Measurements from ENCODE around the gene RSRC1.
"Not testable (repeated sequence)": the region's sequence is repeated elsewhere in the genome, so short reads cannot be mapped to it uniquely, and the experiment has no call there.

The RSRC1 gene

DNA sequence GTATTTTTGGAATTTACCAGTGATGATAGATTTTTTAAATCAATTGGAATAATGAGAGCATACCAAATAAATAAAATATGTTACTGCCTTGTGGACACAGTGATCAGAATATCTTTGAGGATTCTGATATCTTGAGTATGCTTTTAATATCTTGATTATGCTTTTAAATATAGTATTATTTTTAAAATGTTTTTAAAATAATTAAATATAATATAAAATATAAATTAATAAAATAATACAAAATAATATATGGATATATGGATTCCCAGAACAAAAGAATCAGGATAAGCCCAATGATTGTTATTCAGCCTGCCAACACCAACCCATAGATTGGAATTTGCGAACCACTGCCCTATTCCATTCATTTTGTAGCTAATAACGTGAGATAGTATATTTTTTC is 369.2 kb downstream of the RSRC1 start:
- no peak for DNase-seq

DNA sequence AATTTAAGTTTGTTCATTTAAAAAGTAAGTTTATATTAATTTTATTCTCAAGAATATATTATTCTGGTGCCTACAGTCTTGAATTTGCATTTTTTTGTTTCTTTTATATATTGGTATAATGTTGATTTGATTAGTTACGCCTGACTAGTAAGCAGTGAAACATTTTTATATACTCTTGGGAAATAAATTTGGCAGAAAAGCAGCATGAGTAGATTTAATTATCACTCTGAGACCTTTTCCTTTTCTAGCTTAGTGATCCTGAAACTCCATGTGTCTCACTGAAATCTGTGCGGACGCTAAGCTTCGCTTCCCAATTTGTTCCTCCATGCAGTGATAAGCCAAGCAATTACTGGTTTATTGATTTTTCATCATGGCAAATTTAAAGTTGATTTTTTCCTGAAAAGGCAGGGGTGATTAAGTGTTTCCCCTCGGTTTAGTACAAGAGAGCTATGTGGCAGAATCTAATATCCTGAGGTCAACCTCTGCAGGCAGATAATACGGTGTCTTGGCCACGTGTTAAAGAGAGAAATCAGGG is 373.9 kb downstream of the RSRC1 start:
- DNase-seq, result no peak

DNA sequence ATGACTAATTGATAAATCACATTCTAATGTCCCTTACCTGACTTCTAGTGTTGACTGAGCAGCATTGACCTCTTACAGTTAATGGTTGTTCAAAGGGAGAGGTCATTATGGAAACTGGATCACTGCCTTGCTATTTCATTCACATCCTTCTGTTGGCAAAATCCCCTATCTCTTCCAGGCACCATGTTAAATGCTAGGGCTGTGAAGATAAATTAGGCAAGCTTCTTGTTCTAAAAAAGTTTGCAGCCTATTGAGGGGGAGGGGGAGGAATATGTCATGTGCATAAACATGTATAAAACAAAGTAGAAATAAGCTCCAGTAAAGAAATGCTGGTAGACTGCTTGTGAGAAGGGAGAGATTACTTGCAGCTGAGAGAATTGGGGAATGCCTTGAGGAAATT is 376.3 kb downstream of the RSRC1 start:
- DNase-seq, result no peak

DNA sequence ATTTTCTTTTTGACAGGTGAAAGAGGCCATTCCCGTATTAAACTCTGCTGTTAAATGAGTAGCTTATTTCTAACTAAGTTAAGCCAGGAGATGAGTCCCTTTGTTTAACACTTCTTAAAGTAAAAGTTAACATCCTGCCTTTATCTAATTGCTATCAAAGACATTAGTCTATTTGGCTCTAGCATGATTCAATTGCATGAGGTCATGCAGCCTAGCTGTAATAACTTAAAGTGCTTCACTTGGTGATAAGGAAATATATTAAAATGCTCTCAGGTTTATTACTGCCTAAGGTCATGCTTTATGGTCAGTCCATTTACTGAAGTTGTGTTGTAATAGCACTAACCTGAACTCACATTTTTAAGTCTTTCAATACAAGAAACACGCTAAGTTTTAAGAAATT is 378.8 kb downstream of the RSRC1 start:
- DNase-seq, result no peak

DNA sequence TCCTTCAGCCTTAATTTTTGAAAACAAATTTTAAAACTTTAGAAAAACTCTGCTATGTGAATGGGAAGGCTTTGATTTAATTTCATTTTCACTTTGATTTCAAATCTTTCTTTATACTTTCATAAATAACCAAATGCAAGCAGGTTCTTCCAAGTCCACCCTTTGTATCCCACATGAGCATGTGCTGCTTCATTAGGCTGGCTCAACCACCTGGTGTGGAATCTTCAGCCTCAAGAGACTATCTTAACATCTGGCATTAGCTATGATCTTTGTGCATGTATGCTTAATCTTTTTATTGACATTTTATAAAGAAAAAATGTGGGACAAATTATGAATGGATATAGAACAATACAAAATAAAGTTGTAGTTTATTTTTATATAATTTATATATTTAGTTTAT is 379.3 kb downstream of the RSRC1 start:
- no peak for DNase-seq

DNA sequence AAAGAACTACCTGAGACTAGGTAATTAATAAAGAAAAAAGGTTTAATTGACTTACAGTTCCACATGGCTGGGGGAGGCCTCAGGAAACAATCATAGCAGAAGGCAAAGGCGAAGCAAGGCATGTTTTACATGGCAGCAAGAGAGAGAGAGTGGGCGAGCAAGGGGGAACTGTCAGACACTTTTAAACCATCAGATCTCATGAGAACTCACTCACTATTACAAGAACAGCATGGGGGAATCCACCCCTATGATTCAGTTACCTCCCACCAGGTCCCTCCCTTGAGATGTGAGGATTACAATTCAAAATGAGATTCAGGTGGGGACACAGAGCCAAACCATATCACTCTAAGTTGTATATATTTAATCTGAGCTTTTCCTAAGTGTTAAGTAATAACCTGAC is 382.1 kb downstream of the RSRC1 start:
- DNase-seq, result no peak

DNA sequence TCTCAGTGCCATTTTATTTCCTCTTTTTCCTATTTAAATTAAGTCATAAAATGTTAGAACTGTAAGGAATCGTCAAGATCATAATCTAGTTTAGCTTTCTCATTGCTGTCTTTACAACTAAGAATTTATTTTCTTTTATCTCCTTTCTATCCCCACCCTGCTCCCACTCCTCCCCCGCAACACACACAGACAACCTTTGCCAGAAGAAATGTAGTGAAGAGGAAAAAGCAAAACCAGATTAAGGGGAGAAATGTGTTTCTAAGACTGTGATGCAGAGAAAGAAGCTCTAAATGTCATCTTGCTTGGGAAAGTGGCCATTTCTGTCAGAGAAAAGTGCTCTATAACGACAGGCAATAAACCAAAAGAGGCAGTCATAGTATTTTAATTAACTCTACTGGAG is 382.8 kb downstream of the RSRC1 start:
- no peak for DNase-seq

DNA sequence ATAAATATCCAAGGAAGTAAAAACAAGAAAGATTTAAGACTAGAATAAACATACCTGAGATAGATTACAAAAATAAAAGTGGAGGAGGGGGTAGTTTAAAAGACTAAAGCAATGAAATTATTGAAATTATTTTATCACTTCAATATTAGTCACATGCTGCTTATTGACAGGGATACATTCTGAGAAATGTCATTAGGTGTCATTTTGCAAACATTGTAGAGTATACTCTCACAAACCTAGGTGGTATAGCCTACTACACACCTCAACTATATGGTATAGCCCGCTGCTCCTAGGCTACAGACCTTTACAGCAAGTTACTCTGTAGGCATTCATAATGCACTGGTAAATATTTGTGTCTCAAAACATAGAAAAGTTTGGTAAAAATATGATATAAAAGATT is 384.0 kb downstream of the RSRC1 start:
- no peak for DNase-seq

DNA sequence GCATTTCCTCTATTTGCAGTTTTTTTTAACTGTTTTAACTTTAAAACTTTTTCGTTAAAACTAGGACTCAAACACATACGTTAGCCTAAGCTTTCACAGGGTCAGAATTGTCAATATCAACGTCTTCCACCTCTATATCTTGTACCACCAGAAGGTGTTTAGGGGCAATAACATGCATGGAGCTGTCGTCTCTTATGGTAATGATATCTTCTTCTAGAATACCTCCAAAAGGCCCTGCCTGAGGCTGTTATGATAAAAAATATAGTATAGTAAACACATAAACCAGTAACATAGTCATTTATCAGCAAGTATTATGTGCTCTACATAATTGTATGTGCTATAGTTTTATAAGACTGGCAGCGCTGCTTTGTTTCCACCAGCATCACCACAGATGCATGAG is 384.8 kb downstream of the RSRC1 start:
- DNase-seq, result no peak

DNA sequence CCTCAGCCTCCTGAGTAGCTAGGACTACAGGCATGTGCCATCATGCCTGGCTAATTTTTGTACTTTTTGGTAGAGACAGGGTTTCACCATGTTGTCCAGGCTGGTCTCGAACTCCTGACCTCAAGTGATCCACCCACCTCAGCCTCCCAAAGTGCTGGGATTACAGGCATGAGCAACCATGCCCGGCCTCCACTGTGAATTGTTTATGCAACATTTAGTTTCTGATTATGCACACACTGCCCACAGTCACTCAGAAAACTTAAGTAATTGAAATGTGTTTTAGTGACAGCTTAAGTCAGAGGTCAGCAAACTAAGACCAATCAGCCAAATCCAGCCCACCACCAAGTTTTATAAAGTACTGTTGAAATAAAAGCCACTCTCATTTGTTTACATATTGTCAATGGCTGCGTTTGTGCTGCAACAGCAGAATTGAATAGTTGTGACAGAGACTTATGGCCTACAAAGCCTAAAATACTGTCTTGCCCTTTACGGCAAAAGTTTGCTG is 385.6 kb downstream of the RSRC1 start:
- not testable (repeated sequence) for DNase-seq

DNA sequence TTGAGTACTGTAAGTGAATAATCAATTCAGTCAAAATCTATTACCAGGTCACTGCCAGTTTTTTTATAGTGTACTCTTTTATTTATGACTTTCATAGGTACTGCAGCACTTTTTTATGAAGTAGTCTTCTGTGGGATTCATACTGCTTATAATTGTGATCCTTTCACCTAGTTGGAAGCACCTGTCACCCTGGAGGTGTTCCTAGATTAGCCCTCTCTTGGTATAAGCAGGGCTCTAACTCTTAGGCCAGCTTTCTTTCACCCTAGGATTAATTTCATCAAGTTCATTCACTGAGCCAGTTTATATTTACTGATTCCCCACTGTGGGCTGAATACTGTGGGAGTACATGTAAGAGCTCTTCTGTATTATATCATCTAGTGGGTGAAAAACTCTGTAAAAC is 395.2 kb downstream of the RSRC1 start:
- DNase-seq, result no peak

DNA sequence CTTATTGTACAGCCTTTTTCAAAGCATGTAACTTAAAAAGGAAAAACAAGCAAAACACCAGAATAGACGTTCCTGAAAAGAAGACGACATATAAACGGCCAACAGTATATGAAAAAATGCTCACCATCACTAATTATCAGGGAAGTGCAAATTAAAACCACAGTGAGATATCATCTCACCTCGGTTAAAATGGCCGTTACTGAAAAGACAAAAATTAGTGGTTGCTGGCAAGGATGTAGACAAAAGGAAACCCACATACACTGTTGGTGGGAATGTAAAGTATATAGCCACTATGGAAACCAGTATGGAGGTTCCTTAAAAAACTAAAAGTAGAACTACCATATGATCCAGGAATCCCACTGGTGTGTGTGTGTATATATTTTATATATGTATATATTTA is 396.6 kb downstream of the RSRC1 start:
- no peak for DNase-seq

DNA sequence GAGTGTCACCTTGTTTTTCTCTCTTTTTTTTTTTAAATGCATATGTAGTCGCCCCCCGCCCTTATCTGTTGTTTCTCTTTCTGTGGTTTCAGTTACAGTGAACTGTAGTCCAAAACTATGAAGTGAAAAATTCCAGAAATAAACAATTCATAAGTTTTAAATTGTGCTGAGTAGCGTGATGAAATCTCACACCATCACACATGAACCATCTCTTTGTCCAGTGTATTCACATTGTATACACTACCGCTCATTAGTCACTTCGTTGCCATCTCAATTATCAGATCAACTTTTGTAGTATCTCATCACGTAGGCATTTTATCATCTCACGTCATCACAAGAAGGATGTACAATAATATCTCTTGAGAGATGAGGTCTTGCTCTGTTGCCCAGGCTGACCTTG is 398.6 kb downstream of the RSRC1 start:
- no peak for DNase-seq

DNA sequence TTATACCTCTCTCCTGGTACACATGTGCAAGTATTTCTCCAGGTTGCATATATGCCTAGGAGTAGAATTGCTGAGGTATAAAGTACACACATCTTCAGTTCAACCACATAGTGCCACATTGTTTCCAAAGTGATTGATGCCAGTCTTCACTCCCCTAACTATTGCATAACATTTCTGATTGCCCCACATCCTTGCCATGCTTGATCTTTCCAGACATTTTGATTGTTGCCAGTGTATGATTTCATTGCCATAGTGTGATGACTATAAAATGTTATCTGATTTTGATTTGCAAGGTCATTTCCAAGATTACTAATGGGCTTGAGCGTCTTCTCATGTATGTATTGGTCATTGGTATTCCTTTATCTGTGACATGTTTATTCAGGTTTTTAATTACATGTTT is 400.0 kb downstream of the RSRC1 start:
- DNase-seq, result no peak

DNA sequence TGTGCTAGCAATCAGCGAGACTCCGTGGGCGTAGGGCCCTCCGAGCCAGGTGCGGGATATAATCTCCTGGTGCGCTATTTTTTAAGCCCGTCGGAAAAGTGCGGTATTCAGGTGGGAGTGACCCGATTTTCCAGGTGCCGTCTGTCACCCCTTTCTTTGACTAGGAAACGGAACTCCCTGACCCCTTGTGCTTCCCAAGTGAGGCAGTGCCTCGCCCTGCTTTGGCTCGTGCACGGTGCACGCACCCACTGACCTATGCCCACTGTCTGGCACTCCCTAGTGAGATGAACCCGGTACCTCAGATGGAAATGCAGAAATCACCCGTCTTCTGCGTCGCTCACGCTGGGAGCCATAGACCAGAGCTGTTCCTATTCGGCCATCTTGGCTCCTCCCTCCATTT is 406.8 kb downstream of the RSRC1 start:
- not testable (repeated sequence) for DNase-seq

DNA sequence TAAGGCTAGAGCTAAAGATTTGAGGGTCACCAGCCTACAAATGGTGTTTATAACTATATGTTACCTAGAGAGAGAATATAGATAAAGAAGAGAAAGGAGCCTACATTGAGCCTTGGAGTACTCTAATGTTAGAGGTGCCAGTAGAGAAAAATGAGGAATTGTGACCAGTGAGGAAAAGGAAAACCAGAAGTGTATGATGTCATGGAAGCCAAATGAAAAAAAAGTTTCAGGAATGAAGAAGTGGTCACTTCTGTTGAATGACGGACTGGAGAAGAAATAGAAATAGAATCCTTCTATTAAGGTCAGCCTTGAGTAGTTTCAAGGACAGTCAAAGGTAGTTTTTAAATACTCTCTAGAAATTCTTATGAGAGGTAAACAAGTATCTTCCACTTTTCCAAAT is 409.9 kb downstream of the RSRC1 start:
- DNase-seq, result no peak

DNA sequence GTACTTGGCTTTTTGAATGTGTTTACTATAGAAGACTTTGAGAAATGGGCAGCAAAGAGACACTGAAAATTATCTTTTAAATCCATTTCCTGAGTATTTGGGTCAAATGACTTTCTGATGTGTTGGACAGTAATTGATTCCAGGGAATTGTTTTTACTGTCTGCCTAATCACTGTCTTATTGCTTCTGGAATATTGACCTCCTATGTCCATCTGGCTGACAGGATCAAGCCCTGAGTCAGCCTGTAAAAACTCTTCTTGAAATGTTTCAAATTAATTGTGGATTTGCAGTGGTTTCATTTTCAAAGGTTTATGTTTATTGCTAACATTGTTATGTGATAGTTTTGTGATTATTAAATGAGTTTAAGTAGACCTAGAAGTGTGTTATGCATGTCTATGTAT is 410.5 kb downstream of the RSRC1 start:
- no peak for DNase-seq

DNA sequence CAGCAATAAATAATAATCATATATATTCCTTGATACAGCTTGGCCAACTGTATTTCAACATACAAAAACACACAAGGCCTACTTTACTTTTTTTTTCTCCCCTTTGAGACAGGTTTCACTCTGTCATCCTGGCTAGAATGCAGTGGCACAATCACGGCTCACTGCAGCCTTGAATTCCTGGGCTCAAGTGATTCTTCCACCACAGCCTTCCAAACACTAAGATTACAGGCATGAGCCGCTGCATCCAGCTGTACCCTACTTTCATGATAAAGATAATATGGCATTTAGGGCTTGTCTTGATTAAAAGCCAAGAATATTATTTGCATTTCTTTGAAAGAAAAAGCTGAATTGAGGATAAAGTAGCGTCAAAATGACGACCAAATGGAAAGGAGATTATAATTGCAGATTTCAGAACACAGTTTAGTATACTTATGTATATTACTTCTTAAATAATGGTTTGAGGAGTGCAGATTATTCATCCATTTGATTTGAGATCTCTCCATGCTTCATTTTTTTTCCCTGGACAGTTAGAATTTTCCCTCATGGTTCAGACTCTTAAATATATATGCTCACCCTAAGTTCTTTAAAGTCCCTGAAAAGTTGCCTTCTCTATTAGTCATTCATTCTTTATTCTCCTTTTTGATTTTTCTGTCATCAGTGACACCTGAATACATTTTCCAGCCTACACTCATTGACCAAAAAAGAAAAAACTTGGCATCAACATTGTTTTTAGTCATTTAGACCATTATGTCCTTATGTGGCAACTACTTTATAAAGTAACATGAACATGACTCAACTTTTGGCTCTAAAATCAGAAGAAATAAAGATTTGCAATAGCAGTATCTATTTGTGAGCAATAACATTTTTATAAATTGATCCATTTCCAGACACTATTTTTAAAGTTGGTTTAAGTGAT is 412.6 kb downstream of the RSRC1 start:
- no peak for DNase-seq

DNA sequence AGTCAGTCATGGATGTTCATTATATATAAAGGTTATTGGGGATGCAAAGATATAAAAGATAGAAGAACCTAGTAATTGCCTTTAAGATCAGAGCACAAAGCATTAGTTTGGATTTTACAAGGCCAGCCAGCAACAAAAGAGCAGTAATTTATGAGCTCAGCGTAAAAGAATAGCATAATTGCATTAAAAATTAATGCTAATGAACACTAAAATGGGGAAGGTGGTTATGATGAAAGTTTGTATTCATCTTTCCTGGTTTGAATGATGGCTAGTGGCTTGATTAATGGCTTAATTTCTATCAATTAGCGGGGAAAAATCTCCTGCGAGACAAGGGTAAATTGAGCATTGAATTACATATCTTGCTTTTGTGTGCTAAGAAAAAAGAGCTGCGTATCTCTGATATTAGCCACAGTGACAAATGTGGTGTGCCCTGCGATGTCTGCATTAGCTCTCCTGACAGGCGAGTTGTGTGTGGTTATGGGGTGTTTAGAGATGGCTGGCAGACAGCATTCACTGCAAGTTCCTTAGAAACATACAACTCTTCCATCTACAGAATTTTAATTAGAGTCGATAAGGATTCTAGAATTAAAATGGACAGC is 418.3 kb downstream of the RSRC1 start:
- no peak for DNase-seq

DNA sequence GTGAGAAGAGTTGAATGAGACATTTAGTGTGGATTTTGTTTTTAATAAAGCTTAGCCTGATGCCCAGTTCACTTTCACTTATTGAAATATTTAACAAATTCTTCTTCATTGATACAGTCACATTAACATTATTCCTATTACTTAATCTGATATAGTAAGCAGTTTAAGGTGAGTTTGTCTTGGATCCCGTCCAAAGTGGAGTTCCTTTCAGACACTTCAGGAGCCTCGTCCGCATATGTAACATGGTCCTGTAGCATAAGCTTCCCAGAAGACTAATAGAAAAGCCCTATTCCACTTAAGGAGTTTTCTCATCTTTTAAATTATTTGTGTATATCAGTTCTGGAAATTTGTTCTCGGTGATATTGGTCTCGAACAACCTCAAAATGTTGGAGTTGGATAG is 421.4 kb downstream of the RSRC1 start:
- no peak for DNase-seq

DNA sequence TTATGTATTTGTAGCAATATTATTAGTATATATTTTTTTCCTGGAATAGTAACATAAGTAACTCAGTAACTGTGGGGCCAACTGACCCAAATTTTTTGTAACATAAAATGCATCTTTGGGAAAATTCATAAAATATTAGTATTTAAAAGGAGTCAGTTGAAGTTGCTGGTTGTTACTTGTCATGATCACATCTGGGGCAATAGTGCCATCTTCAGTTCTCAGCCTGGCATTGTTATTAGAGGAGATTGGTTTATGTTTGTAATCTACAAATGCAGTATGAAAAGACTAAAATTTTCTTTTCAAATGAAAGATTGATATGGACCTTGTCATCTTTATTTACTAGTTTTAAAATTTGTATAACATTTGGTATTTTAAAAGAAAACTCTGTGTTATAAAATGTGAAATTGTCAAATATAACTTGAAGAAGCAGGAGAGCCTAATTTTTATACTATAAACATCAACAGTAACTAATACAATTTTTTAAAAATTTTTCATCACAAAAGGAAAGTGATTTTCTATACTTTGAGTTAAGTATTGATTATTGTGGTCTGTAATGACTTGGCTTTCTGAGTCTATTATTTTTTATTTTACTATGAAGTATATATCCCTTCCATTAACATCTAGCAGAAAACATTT is 422.3 kb downstream of the RSRC1 start:
- no peak for DNase-seq

DNA sequence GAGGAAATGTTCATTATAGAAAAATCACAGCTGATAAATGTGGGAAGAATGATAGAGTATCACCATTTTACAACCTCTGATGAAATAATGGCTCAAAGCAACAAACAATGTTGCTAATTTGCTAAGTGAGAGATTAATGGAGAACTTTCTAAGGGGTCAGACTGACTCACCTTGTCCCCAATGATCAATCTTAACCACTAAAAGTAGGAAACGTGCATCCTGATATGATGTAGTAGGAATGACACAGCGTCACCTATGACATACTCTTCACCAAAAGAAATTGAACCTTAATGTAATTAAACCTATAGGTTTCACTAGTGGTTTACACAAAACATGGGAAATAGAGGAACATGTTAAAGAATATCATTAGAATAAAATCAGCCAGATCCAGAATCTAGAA is 426.0 kb downstream of the RSRC1 start:
- DNase-seq, result no peak

DNA sequence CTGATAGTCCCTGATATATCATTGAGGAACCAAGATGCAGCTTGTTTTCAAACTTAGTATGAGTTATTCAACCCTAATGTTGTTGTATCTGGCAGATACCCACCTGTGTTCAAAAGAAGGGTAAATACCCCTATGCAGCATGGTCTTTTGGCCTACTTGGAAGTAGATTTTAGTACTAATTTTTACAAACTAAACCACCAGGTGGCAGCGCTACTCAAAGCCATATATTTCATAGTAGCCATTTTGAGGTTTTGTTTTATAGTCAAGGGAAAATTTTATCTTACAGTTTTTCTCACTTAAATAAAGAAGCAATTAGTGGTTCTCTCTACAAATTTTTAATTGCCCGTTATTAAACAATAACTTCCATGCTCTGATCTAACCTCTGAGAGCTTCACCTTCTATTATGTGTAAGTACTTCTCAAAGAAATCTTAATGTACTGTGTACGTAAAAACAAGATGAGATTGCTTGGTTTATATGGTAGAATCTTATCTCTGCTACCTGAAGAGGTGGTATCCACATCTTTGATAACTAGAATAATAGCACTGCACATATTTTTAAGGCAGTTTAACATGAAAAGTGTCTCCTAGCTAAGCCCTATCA is 429.6 kb downstream of the RSRC1 start:
- peak; percentile 38 for DNase-seq
